Smooth muscle cell (in vitro differentiated cells): ENCODE results near the gene PRDM2. TPM values are rescaled to one million over a fixed set of nuclear protein-coding genes. Genes with fewer than 3 reads are reported as not detected.

ENCODE experiments used
- DNase-seq: peaks from one replicate; lab custom pipeline; 2025; ENCODE audit not compliant: unreplicated experiment; lab: John Stamatoyannopoulos, UW
- H2AFZ ChIP-seq: fragments of 200-600 bp; sonication (generic); 2 replicates; pipeline ENCODE4 v1.6.0; 2016; ENCODE audit warnings: antibody characterized with exemption, low read depth, mild to moderate bottlenecking
- H3F3A ChIP-seq: fragments of 200-600 bp; sonication (generic); 2 replicates; pipeline ENCODE4 v1.6.0; 2017; ENCODE audit warnings: antibody characterized with exemption, low read depth
- H3K27ac ChIP-seq: fragments of 200-600 bp; sonication (generic); 2 replicates; pipeline ENCODE4 v1.5.1; 2016; ENCODE audit warnings: low read depth, mild to moderate bottlenecking
- H3K27me3 ChIP-seq: fragments of 200-600 bp; sonication (generic); 2 replicates; pipeline ENCODE4 v1.6.1; 2016; ENCODE audit warnings: low read depth, mild to moderate bottlenecking
- H3K36me3 ChIP-seq: fragments of 200-600 bp; sonication (generic); 2 replicates; pipeline ENCODE4 v1.5.1; 2016; ENCODE audit warnings: low read depth
- H3K4me1 ChIP-seq: fragments of 200-600 bp; sonication (generic); 2 replicates; pipeline ENCODE4 v1.5.1; 2016; ENCODE audit warnings: low read depth
- H3K4me2 ChIP-seq: fragments of 200-600 bp; sonication (generic); 2 replicates; pipeline ENCODE4 v1.6.0; 2016; ENCODE audit warnings: mild to moderate bottlenecking
- H3K4me3 ChIP-seq: fragments of 200-600 bp; sonication (generic); 2 replicates; pipeline ENCODE4 v1.5.1; 2016; ENCODE audit warnings: mild to moderate bottlenecking
- H3K79me2 ChIP-seq: fragments of 200-600 bp; sonication (generic); 2 replicates; pipeline ENCODE4 v1.6.0; 2016; ENCODE audit warnings: low read depth, mild to moderate bottlenecking
- H3K9ac ChIP-seq: fragments of 200-600 bp; sonication (generic); 2 replicates; pipeline ENCODE4 v1.6.0; 2016; ENCODE audit warnings: low read depth
- H3K9me3 ChIP-seq: fragments of 200-600 bp; sonication (generic); replicated peaks from 2 replicates; pipeline ENCODE4 v1.5.1; 2016; ENCODE audit warnings: low read depth
- H4K20me1 ChIP-seq: fragments of 200-600 bp; sonication (generic); 2 replicates; pipeline ENCODE4 v1.6.0; 2016; ENCODE audit warnings: low read depth
- WGBS: methylation state at CpG from one replicate; pipeline ENCODE4 v1.1.7; 2016; ENCODE audit warnings: low lambda C conversion rate; 5-methylcytosine and 5-hydroxymethylcytosine counted together
- polyA plus RNA-seq: library from polyadenylated mRNA; unstranded; fragments of >200 nt; fragmentation: Nextera tagmentation; extraction: Ambion mirVana; gene quantifications from 2 replicates; pipeline ENCODE4 v1.2.1, GENCODE V29; 2016
- total RNA-seq: library from RNA; depleted of rRNA; stranded (reverse); fragments of >200 nt; gene quantifications from 2 replicates; pipeline ENCODE4 v1.2.3, GENCODE V29; 2014
- TF ChIP-seq, protein P1 (sequence below): fragments of 200-600 bp; sonication (generic); IDR thresholded peaks from 2 replicates; pipeline ENCODE4 v1.5.1; 2017; ENCODE audit warnings: borderline replicate concordance, mild to moderate bottlenecking, antibody characterized with exemption; ENCODE audit not compliant: insufficient read depth, poor library complexity, severe bottlenecking

Gene PRDM2
- total and polyA plus RNA-seq, 2 experiments from 2014 or later: 19.8 to 20.0 TPM

DNA sequence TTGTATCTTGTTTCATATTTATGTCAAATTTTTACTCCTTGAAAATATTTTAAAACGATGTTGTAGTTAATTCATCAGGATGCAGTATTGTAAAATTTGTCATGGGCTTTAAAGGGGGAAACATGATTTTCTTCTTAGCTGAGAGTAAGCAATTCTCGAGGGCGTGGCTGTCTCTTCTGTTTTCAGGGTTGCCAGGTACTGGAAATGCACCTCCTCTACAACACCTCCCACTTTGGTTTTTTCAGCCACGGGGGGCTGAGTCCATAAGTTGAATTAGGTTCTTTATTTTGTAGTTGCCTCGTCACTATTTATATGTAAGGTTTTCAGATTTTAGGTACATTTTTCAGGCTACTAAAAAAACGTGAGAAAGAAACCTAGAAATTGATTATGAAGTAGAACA, 64.0 kb downstream of the PRDM2 start:
- Histone ChIP-seq H3K79me2 (peaks cover 100% of the 10 kb centered on the region), H3F3A (peaks cover 9% of the 10 kb centered on the region), H3K4me2 (peak overlapping the region; percentile 80), H3K4me3 (no peak overlapping the region), H3K27ac (peak overlapping the region; percentile 41), H3K9me3 (no peaks in the 10 kb centered on the region), H3K36me3 (no peaks in the 10 kb centered on the region), H4K20me1 (peaks cover 100% of the 10 kb centered on the region), H3K27me3 (no peaks in the 10 kb centered on the region), H3K4me1 (peaks cover 43% of the 10 kb centered on the region), H3K9ac (no peak overlapping the region), H2AFZ (no peak overlapping the region)
- DNase-seq: no peak
- WGBS: 71% methylated on average over 6 of the region's 6 CpGs
- TF ChIP-seq, protein P1, sequence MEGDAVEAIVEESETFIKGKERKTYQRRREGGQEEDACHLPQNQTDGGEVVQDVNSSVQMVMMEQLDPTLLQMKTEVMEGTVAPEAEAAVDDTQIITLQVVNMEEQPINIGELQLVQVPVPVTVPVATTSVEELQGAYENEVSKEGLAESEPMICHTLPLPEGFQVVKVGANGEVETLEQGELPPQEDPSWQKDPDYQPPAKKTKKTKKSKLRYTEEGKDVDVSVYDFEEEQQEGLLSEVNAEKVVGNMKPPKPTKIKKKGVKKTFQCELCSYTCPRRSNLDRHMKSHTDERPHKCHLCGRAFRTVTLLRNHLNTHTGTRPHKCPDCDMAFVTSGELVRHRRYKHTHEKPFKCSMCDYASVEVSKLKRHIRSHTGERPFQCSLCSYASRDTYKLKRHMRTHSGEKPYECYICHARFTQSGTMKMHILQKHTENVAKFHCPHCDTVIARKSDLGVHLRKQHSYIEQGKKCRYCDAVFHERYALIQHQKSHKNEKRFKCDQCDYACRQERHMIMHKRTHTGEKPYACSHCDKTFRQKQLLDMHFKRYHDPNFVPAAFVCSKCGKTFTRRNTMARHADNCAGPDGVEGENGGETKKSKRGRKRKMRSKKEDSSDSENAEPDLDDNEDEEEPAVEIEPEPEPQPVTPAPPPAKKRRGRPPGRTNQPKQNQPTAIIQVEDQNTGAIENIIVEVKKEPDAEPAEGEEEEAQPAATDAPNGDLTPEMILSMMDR: no peak

DNA sequence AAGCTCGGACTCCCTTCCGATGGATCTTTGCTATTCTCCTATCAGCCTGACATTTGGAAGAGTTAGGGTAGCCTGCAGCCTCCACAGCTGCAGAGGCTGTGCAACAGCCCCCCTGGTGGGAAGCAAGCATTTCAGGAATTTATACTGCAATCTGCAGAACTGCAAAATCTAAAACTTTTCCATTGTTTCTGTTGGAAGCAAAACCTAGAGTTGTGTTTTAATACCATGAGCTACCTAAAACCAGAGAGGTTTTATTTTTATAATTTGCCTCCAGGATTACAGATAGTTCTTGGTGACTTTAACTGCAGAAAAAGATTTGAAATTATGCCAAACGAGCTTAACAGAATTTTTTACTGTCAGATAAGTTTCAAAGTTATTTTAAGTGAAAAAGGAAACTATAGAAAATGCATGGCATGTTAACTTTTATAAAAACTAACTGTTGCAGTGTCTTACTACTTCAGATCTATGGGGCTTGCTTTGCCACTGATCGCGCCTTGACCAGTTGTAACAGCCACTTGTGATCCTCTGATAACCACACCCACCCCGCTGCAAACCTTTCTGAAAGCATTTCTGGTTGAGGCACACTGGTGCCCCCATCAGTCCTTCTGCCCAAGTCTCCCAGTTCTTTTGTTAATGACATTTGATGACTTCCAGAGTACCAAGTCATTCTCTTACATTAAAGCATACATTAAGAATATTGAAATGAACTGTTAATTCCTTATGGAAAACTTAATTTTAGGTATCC, 64.8 kb downstream of the PRDM2 start:
- Histone ChIP-seq H3K4me2 (peak overlapping the region; percentile 80), H3K4me3 (no peak overlapping the region), H3K9ac (no peak overlapping the region), H3K79me2 (peaks cover 100% of the 10 kb centered on the region), H2AFZ (no peak overlapping the region), H3K9me3 (no peaks in the 10 kb centered on the region), H3K4me1 (peaks cover 38% of the 10 kb centered on the region), H3F3A (peaks cover 9% of the 10 kb centered on the region), H3K27me3 (no peaks in the 10 kb centered on the region), H3K27ac (peak overlapping the region; percentile 41), H4K20me1 (peaks cover 100% of the 10 kb centered on the region), H3K36me3 (no peaks in the 10 kb centered on the region)
- no peak for DNase-seq
- 33% methylated on average over 6 of the region's 6 CpGs for WGBS
- TF ChIP-seq, protein P1: no peak

GRCh38 chr1:13766592-13767564, 66.9 kb downstream of the PRDM2 start:
- TF ChIP-seq, protein P1: no peak
- WGBS: 85% methylated on average over 9 of the region's 9 CpGs
- H2AFZ ChIP-seq: no peak overlapping the region
- peak overlapping the region; percentile 59 for H3K4me2 ChIP-seq
- H3K27ac ChIP-seq: peak overlapping the region; percentile 55
- H3K79me2 ChIP-seq: peaks cover 99% of the 10 kb centered on the region
- no peaks in the 10 kb centered on the region for H3K9me3 ChIP-seq
- no peak for DNase-seq
- H4K20me1 ChIP-seq: peaks cover 99% of the 10 kb centered on the region
- H3K9ac ChIP-seq: no peak overlapping the region
- H3F3A ChIP-seq: peaks cover 9% of the 10 kb centered on the region
- H3K27me3 ChIP-seq: no peaks in the 10 kb centered on the region
- peaks cover 34% of the 10 kb centered on the region for H3K4me1 ChIP-seq
- no peak overlapping the region for H3K4me3 ChIP-seq
- no peaks in the 10 kb centered on the region for H3K36me3 ChIP-seq
